Measurements from ENCODE around the gene IL18R1. TPM values are rescaled to one million over a fixed set of nuclear protein-coding genes. Genes with fewer than 3 reads are reported as not detected.

IL18R1 gene
- total and polyA plus RNA-seq, 4 donors: 4.8 to 12.7 (median 5.9) TPM

GRCh38 chr2:102334486-102334885 lies 21.1 kb upstream of the IL18R1 start:
- no peaks in the 10 kb centered on the region for H3K36me3 ChIP-seq (ENCODE audit: control insufficient read depth in 4 of 4, insufficient read depth in 3 of 4, low read depth in 1 of 4, low read length in 3 of 4)
- no peak overlapping the region for H3K9ac ChIP-seq (ENCODE audit: low read depth in 1 of 2, low read length in 2 of 2)
- 90% methylated on average over 1 of the region's 1 CpG for WGBS
- H3K27me3 ChIP-seq (ENCODE audit: control insufficient read depth in 4 of 4, insufficient read depth in 4 of 4, low read length in 3 of 4): no peaks in the 10 kb centered on the region
- no peak for DNase-seq (ENCODE audit: low spot score)
- no peak overlapping the region for H3K4me3 ChIP-seq (ENCODE audit: low read depth in 1 of 3, low read length in 3 of 3)
- H3K9me3 ChIP-seq (ENCODE audit: control insufficient read depth in 4 of 4, low read length in 3 of 4): no peaks in the 10 kb centered on the region
- H3K27ac ChIP-seq (ENCODE audit: low read depth in 1 of 2, low read length in 2 of 2): no peak overlapping the region
- H3K4me1 ChIP-seq (ENCODE audit: control insufficient read depth in 4 of 4, insufficient read depth in 4 of 4, low read length in 3 of 4): no peaks in the 10 kb centered on the region
- TF ChIP-seq YY1 (IDR thresholded peaks at IDR 0.05): no peak
- TF ChIP-seq TAF1 (conservative IDR thresholded peaks at IDR 0.05): no peak
- no peak for TF ChIP-seq HNF4G (IDR thresholded peaks at IDR 0.05)
- TF ChIP-seq JUND (IDR thresholded peaks at IDR 0.05): no peak

GRCh38 chr2:102335871-102336366 lies 19.7 kb upstream of the IL18R1 start:
- Histone ChIP-seq H3K4me3 (ENCODE audit: low read depth in 1 of 3, low read length in 3 of 3) (no peak overlapping the region), H3K27ac (ENCODE audit: low read depth in 1 of 2, low read length in 2 of 2) (no peak overlapping the region)

GRCh38 chr2:102336502-102336945 lies 19.1 kb upstream of the IL18R1 start:
- H3K27ac ChIP-seq (ENCODE audit: low read depth in 1 of 2, low read length in 2 of 2): peak overlapping the region in 1 of 2 donors; percentile 8
- no peak overlapping the region for H3K9ac ChIP-seq (ENCODE audit: low read depth in 1 of 2, low read length in 2 of 2)
- H3K27me3 ChIP-seq (ENCODE audit: control insufficient read depth in 4 of 4, insufficient read depth in 4 of 4, low read length in 3 of 4): no peaks in the 10 kb centered on the region
- no peak overlapping the region for H3K4me3 ChIP-seq (ENCODE audit: low read depth in 1 of 3, low read length in 3 of 3)
- no peaks in the 10 kb centered on the region for H3K4me1 ChIP-seq (ENCODE audit: control insufficient read depth in 4 of 4, insufficient read depth in 4 of 4, low read length in 3 of 4)
- WGBS: 84% methylated on average over 3 of the region's 3 CpGs
- no peak for DNase-seq (ENCODE audit: low spot score)
- TF ChIP-seq REST (IDR thresholded peaks at IDR 0.05) (no peak), ZBTB33 (IDR thresholded peaks at IDR 0.05) (no peak), CTCF (IDR thresholded peaks at IDR 0.05; ENCODE audit: low read depth, low read length, missing input control) (no peak), FOXA1 (IDR thresholded peaks at IDR 0.05) (no peak), EGR1 (IDR thresholded peaks at IDR 0.05; ENCODE audit: low read depth in 2 of 2) (no peak)
- H3K9me3 ChIP-seq (ENCODE audit: control insufficient read depth in 4 of 4, low read length in 3 of 4): no peaks in the 10 kb centered on the region
- H3K36me3 ChIP-seq (ENCODE audit: control insufficient read depth in 4 of 4, insufficient read depth in 3 of 4, low read depth in 1 of 4, low read length in 3 of 4): no peaks in the 10 kb centered on the region

More at GRCh38 chr2:102335871-102336366, 19.7 kb upstream of the IL18R1 start:
- no peaks in the 10 kb centered on the region for H3K27me3 ChIP-seq (ENCODE audit: control insufficient read depth in 4 of 4, insufficient read depth in 4 of 4, low read length in 3 of 4)
- H3K9me3 ChIP-seq (ENCODE audit: control insufficient read depth in 4 of 4, low read length in 3 of 4): no peaks in the 10 kb centered on the region
- peak; percentile 64 to 79 for TF ChIP-seq RXRA (IDR thresholded peaks at IDR 0.05)
- peak; percentile 74 for TF ChIP-seq NR2F2 (IDR thresholded peaks at IDR 0.05)
- no peak for TF ChIP-seq ATF3 (IDR thresholded peaks at IDR 0.05)
- no peak for TF ChIP-seq REST (IDR thresholded peaks at IDR 0.05)
- peak; percentile 27 for TF ChIP-seq SP1 (IDR thresholded peaks at IDR 0.05)
- no peaks in the 10 kb centered on the region for H3K36me3 ChIP-seq (ENCODE audit: control insufficient read depth in 4 of 4, insufficient read depth in 3 of 4, low read depth in 1 of 4, low read length in 3 of 4)
- 47% methylated on average over 8 of the region's 8 CpGs for WGBS
- H3K9ac ChIP-seq (ENCODE audit: low read depth in 1 of 2, low read length in 2 of 2): no peak overlapping the region
- H3K4me1 ChIP-seq (ENCODE audit: control insufficient read depth in 4 of 4, insufficient read depth in 4 of 4, low read length in 3 of 4): no peaks in the 10 kb centered on the region
- no peak for DNase-seq (ENCODE audit: low spot score)
